ENCODE measurements around the gene VN1R5.

GRCh38 chr1:247297263-247298123 is 41.6 kb downstream of the VN1R5 start:
- TF ChIP-seq CTCF (conservative IDR thresholded peaks at IDR 0.05; ENCODE audit: low read depth, low read length) = no peak
- TF ChIP-seq POLR2A (IDR thresholded peaks at IDR 0.05; ENCODE audit: low read depth, low read length) = no peak
- no peak for TF ChIP-seq NFE2L2 (IDR thresholded peaks at IDR 0.05; ENCODE audit: low read depth, low read length)
- no peak for TF ChIP-seq RAD21 (IDR thresholded peaks at IDR 0.05; ENCODE audit: low read length)
- TF ChIP-seq, protein P1, sequence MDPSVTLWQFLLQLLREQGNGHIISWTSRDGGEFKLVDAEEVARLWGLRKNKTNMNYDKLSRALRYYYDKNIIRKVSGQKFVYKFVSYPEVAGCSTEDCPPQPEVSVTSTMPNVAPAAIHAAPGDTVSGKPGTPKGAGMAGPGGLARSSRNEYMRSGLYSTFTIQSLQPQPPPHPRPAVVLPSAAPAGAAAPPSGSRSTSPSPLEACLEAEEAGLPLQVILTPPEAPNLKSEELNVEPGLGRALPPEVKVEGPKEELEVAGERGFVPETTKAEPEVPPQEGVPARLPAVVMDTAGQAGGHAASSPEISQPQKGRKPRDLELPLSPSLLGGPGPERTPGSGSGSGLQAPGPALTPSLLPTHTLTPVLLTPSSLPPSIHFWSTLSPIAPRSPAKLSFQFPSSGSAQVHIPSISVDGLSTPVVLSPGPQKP (IDR thresholded peaks at IDR 0.05; ENCODE audit: borderline replicate concordance, low read depth, low read length) = no peak
